ENCODE results near the gene ARMH1.

Gene ARMH1

GRCh38 chr1:44685881-44686280 lies 11.4 kb downstream of the ARMH1 start:
- Histone ChIP-seq H3K27ac (ENCODE audit: low read length) (no peak overlapping the region), H3K36me3 (replicated peaks; ENCODE audit: insufficient read depth, low read length) (no peaks in the 10 kb centered on the region), H3K9me3 (replicated peaks; ENCODE audit: insufficient read depth, low read length) (no peaks in the 10 kb centered on the region), H2AFZ (ENCODE audit: low read length) (no peak overlapping the region), H3K4me1 (ENCODE audit: low read length) (no peaks in the 10 kb centered on the region), H3K4me3 (ENCODE audit: low read length) (no peak overlapping the region), H3K4me2 (ENCODE audit: low read depth, low read length) (no peak overlapping the region), H4K20me1 (ENCODE audit: insufficient read depth, low read length) (no peaks in the 10 kb centered on the region), H3K27me3 (replicated peaks; ENCODE audit: insufficient read depth, low read length) (no peaks in the 10 kb centered on the region), H3K79me2 (ENCODE audit: low read length) (no peaks in the 10 kb centered on the region), H3K9me2 (replicated peaks; ENCODE audit: insufficient read depth, low read length) (no peaks in the 10 kb centered on the region), H3K9ac (ENCODE audit: low read length) (no peak overlapping the region), H3F3A (ENCODE audit: insufficient read depth, low read length) (no peaks in the 10 kb centered on the region)
- no peak for DNase-seq
- TF ChIP-seq EZH2phosphoT487 (IDR thresholded peaks at IDR 0.05; ENCODE audit: low read length) = no peak
- no peak for TF ChIP-seq EZH2 (optimal IDR thresholded peaks at IDR 0.05; ENCODE audit: low read depth, low read length)
- TF ChIP-seq CTCF (IDR thresholded peaks at IDR 0.05; ENCODE audit: low read length) = no peak

- Histone ChIP-seq H4K20me1 (ENCODE audit: insufficient read depth, low read length) (no peaks in the 10 kb centered on the region), H3K9me2 (replicated peaks; ENCODE audit: insufficient read depth, low read length) (no peaks in the 10 kb centered on the region), H3K9ac (ENCODE audit: low read length) (no peak overlapping the region), H2AFZ (ENCODE audit: low read length) (no peak overlapping the region), H3K27ac (ENCODE audit: low read length) (no peak overlapping the region), H3K4me3 (ENCODE audit: low read length) (no peak overlapping the region), H3K4me2 (ENCODE audit: low read depth, low read length) (no peak overlapping the region), H3K27me3 (replicated peaks; ENCODE audit: insufficient read depth, low read length) (no peaks in the 10 kb centered on the region), H3K4me1 (ENCODE audit: low read length) (no peaks in the 10 kb centered on the region), H3K9me3 (replicated peaks; ENCODE audit: insufficient read depth, low read length) (no peaks in the 10 kb centered on the region), H3F3A (ENCODE audit: insufficient read depth, low read length) (no peaks in the 10 kb centered on the region), H3K36me3 (replicated peaks; ENCODE audit: insufficient read depth, low read length) (no peaks in the 10 kb centered on the region), H3K79me2 (ENCODE audit: low read length) (no peaks in the 10 kb centered on the region)
- no peak for DNase-seq
- TF ChIP-seq EZH2 (optimal IDR thresholded peaks at IDR 0.05; ENCODE audit: low read depth, low read length) = no peak
- no peak for TF ChIP-seq EZH2phosphoT487 (IDR thresholded peaks at IDR 0.05; ENCODE audit: low read length)
- TF ChIP-seq CTCF (IDR thresholded peaks at IDR 0.05; ENCODE audit: low read length) = no peak
Observed at GRCh38 chr1:44688760-44689446, 14.4 kb downstream of the ARMH1 start.

- H3K9me2 ChIP-seq (replicated peaks; ENCODE audit: insufficient read depth, low read length) = no peaks in the 10 kb centered on the region
- H3K27ac ChIP-seq (ENCODE audit: low read length) = no peak overlapping the region
- TF ChIP-seq EZH2 (optimal IDR thresholded peaks at IDR 0.05; ENCODE audit: low read depth, low read length) (no peak), CTCF (IDR thresholded peaks at IDR 0.05; ENCODE audit: low read length) (no peak), EZH2phosphoT487 (IDR thresholded peaks at IDR 0.05; ENCODE audit: low read length) (no peak)
- no peak overlapping the region for H3K4me2 ChIP-seq (ENCODE audit: low read depth, low read length)
- H3K9ac ChIP-seq (ENCODE audit: low read length) = no peak overlapping the region
- H3F3A ChIP-seq (ENCODE audit: insufficient read depth, low read length) = no peaks in the 10 kb centered on the region
- no peaks in the 10 kb centered on the region for H4K20me1 ChIP-seq (ENCODE audit: insufficient read depth, low read length)
- no peaks in the 10 kb centered on the region for H3K27me3 ChIP-seq (replicated peaks; ENCODE audit: insufficient read depth, low read length)
- DNase-seq = no peak
- H3K36me3 ChIP-seq (replicated peaks; ENCODE audit: insufficient read depth, low read length) = no peaks in the 10 kb centered on the region
- no peaks in the 10 kb centered on the region for H3K9me3 ChIP-seq (replicated peaks; ENCODE audit: insufficient read depth, low read length)
- no peaks in the 10 kb centered on the region for H3K4me1 ChIP-seq (ENCODE audit: low read length)
- no peaks in the 10 kb centered on the region for H3K79me2 ChIP-seq (ENCODE audit: low read length)
- H2AFZ ChIP-seq (ENCODE audit: low read length) = no peak overlapping the region
- H3K4me3 ChIP-seq (ENCODE audit: low read length) = no peak overlapping the region
Observed at GRCh38 chr1:44689447-44689765, 14.9 kb downstream of the ARMH1 start.
